SK-N-SH (cell line): ENCODE data around the gene PLCG2. TPM values are rescaled to one million over a fixed set of nuclear protein-coding genes. Genes with fewer than 3 reads are reported as not detected.

Experiments
- CTCF ChIA-PET: fragments of 300-600, 350-600 bp; formaldehyde crosslinking; extraction: SDS; loops from one replicate; lab custom pipeline; 2021; lab: Yijun Ruan, JAX
- POLR2A ChIA-PET: fragments of 350-600 bp; sonication (Branson Sonifier 250); formaldehyde crosslinking; extraction: SDS; loops from one replicate; lab custom pipeline; 2020; ENCODE audit warnings: antibody characterized with exemption, inconsistent platforms; lab: Yijun Ruan, JAX
- DNase-seq: peaks from one replicate; pipeline ENCODE4 v3.0.0; 2012
- H2AFZ ChIP-seq: fragments of 200-600 bp; sonication (generic); 2 replicates; pipeline ENCODE4 v1.8.1; 2016; ENCODE audit warnings: antibody characterized with exemption, mild to moderate bottlenecking, low read depth
- H3F3A ChIP-seq: fragments of 200-600 bp; sonication (generic); replicated peaks from 2 replicates; pipeline ENCODE3; 2016; ENCODE audit warnings: antibody characterized with exemption, mild to moderate bottlenecking; ENCODE audit not compliant: insufficient read depth
- H3K27ac ChIP-seq, 2 experiments: fragments of 200-500 bp in 1 of 2; fragments of 200-600 bp in 1 of 2; sonication (Bioruptor generic) in 1 of 2; sonication (generic), shearing (Covaris generic) in 1 of 2; 2 replicates each; pipeline versions ENCODE4 v1.5.1 to v1.6.1; 2014 to 2016; ENCODE audit warnings: low read depth in 2 of 2, inconsistent platforms in 1 of 2, low read length in 1 of 2, mild to moderate bottlenecking in 1 of 2, mixed read lengths in 1 of 2
- H3K27me3 ChIP-seq: fragments of 200-600 bp; sonication (generic), shearing (Covaris generic); 2 replicates; pipeline ENCODE4 v1.6.1; 2016; ENCODE audit warnings: mixed run types; ENCODE audit not compliant: insufficient read depth
- H3K36me3 ChIP-seq, 2 experiments: fragments of 200-500 bp in 1 of 2; fragments of 200-600 bp in 1 of 2; sonication (Bioruptor generic) in 1 of 2; sonication (generic) in 1 of 2; replicated peaks in 1 of 2; 2 replicates each; pipeline versions ENCODE3 to v1.5.1; 2014 to 2016; ENCODE audit warnings: low read length in 1 of 2, mild to moderate bottlenecking in 1 of 2; ENCODE audit not compliant: insufficient read depth in 2 of 2, control insufficient read depth in 1 of 2
- H3K4me1 ChIP-seq, 2 experiments: fragments of 200-500 bp in 1 of 2; fragments of 200-600 bp in 1 of 2; sonication (Bioruptor generic) in 1 of 2; sonication (generic), shearing (Covaris generic) in 1 of 2; 2 replicates each; pipeline versions ENCODE4 v1.5.1 to v1.6.1; 2014 to 2016; ENCODE audit warnings: low read depth in 1 of 2, low read length in 1 of 2, mixed run types in 1 of 2; ENCODE audit not compliant: insufficient read depth in 2 of 2, control insufficient read depth in 1 of 2
- H3K4me2 ChIP-seq: fragments of 200-600 bp; sonication (generic), shearing (Covaris generic); 2 replicates; pipeline ENCODE4 v1.6.1; 2017; ENCODE audit warnings: mixed run types
- H3K4me3 ChIP-seq, 2 experiments: fragments of 200-500 bp in 1 of 2; fragments of 200-600 bp in 1 of 2; sonication (Bioruptor generic) in 1 of 2; sonication (generic), shearing (Covaris generic) in 1 of 2; 2 replicates each; pipeline versions ENCODE4 v1.5.1 to v1.8.1; 2014 to 2016; ENCODE audit warnings: low read depth in 2 of 2, inconsistent platforms in 1 of 2, low read length in 1 of 2, mild to moderate bottlenecking in 1 of 2, mixed read lengths in 1 of 2, moderate library complexity in 1 of 2
- H3K79me2 ChIP-seq: fragments of 200-600 bp; sonication (generic); 2 replicates; pipeline ENCODE4 v1.8.1; 2017; ENCODE audit warnings: mild to moderate bottlenecking; ENCODE audit not compliant: insufficient read depth
- H3K9ac ChIP-seq: fragments of 200-600 bp; sonication (generic); 2 replicates; pipeline ENCODE4 v1.6.1; 2017; ENCODE audit warnings: mixed run types
- H3K9me2 ChIP-seq: fragments of 200-600 bp; sonication (generic); 2 replicates; pipeline ENCODE4 v1.6.1; 2017; ENCODE audit warnings: mixed run types
- H3K9me3 ChIP-seq: fragments of 200-600 bp; sonication (generic); 2 replicates; pipeline ENCODE4 v1.6.1; 2017; ENCODE audit warnings: mixed run types, mild to moderate bottlenecking, moderate library complexity
- H4K20me1 ChIP-seq: fragments of 200-600 bp; sonication (generic); 2 replicates; pipeline ENCODE4 v1.6.1; 2017; ENCODE audit warnings: mild to moderate bottlenecking, mixed run types; ENCODE audit not compliant: insufficient read depth
- CHD2 ChIP-seq: fragments of 150-350 bp; IDR thresholded peaks from 2 replicates; pipeline ENCODE4 v1.6.1; 2018; ENCODE audit warnings: low read length; ENCODE audit not compliant: partially characterized antibody
- CTCF ChIP-seq: fragments of 200-600 bp; sonication (generic); IDR thresholded peaks from 2 replicates; pipeline ENCODE4 v1.6.1; 2017; ENCODE audit warnings: antibody characterized with exemption, mild to moderate bottlenecking, moderate library complexity
- ELF1 ChIP-seq: IDR thresholded peaks from 2 replicates; pipeline ENCODE4 v1.4.0; 2012
- EP300 ChIP-seq, 2 experiments: IDR thresholded peaks; 2 replicates each; pipeline versions ENCODE4 v1.4.0 to v1.6.1; 2012; ENCODE audit warnings: borderline replicate concordance in 1 of 2, low read depth in 1 of 2, low read length in 1 of 2
- FOSL2 ChIP-seq: IDR thresholded peaks from 2 replicates; pipeline ENCODE4 v1.4.0; 2012; ENCODE audit warnings: low read depth, mild to moderate bottlenecking, moderate library complexity, borderline replicate concordance
- FOXJ3 ChIP-seq: sonication (generic); formaldehyde crosslinking; IDR thresholded peaks from 2 replicates; pipeline ENCODE4 v1.5.1; 2020; ENCODE audit warnings: mild to moderate bottlenecking, missing genetic modification reagents
- GATA2 ChIP-seq: sonication (generic); formaldehyde crosslinking; IDR thresholded peaks from 2 replicates; pipeline ENCODE4 v1.5.0; 2020; ENCODE audit warnings: mild to moderate bottlenecking, missing genetic modification reagents
- IRF3 ChIP-seq: fragments of 150-350 bp; IDR thresholded peaks from 2 replicates; pipeline ENCODE4 v1.6.1; 2016; ENCODE audit warnings: mild to moderate bottlenecking, low read depth, low read length
- MXI1 ChIP-seq: IDR thresholded peaks from 2 replicates; pipeline ENCODE4 v1.6.1; 2012; ENCODE audit warnings: mild to moderate bottlenecking, low read depth, low read length, improper control_type of control experiment
- NFIC ChIP-seq: IDR thresholded peaks from 2 replicates; pipeline ENCODE4 v1.4.0; 2012; ENCODE audit warnings: borderline replicate concordance
- NRF1 ChIP-seq: IDR thresholded peaks from 2 replicates; pipeline ENCODE4 v1.6.1; 2012; ENCODE audit warnings: low read depth, mild to moderate bottlenecking, low read length
- RAD21 ChIP-seq: IDR thresholded peaks from 2 replicates; pipeline ENCODE4 v1.6.1; 2012; ENCODE audit warnings: mild to moderate bottlenecking, low read length
- RFX5 ChIP-seq: IDR thresholded peaks from 2 replicates; pipeline ENCODE4 v1.6.1; 2012; ENCODE audit warnings: mild to moderate bottlenecking, improper control_type of control experiment, low read length
- SIN3A ChIP-seq: IDR thresholded peaks from 2 replicates; pipeline ENCODE4 v1.6.1; 2012; ENCODE audit warnings: low read depth, mild to moderate bottlenecking, low read length, moderate library complexity, borderline replicate concordance
- USF2 ChIP-seq: fragments of 150-350 bp; IDR thresholded peaks from 2 replicates; pipeline ENCODE4 v1.6.1; 2017; ENCODE audit warnings: antibody characterized with exemption, low read length, low read depth, borderline replicate concordance
- YY1 ChIP-seq: IDR thresholded peaks from 2 replicates; pipeline ENCODE4 v1.4.0; 2012; ENCODE audit warnings: low read depth, mild to moderate bottlenecking
- WGBS: methylation state at CpG from one replicate; pipeline ENCODE4 v1.1.6; 2017; ENCODE audit warnings: low lambda C conversion rate; 5-methylcytosine and 5-hydroxymethylcytosine counted together
- polyA plus RNA-seq, 3 experiments: library from polyadenylated mRNA; depleted of rRNA; stranded (reverse); fragments of >200 nt; gene quantifications; 2 replicates each; pipeline ENCODE4 v1.2.3, GENCODE V29; 2012

PLCG2 gene
- polyA plus RNA-seq, 1 of the 3 experiments (the other 2 are of a cell fraction): 0.23 TPM

- no peaks in the 10 kb centered on the region for H3K36me3 ChIP-seq
- CTCF ChIA-PET: no interaction called here
- H3K9me3 ChIP-seq: no peaks in the 10 kb centered on the region
- H3K9ac ChIP-seq: no peak overlapping the region
- TF ChIP-seq USF2 (no peak), MXI1 (no peak), NFIC (no peak), SIN3A (no peak), NRF1 (no peak), RAD21 (no peak), CTCF (no peak), ELF1 (no peak), FOXJ3 (no peak), IRF3 (no peak), FOSL2 (no peak)
- TF ChIP-seq, all 33 proteins: peak for 0
- Histone ChIP-seq H3K79me2 (no peaks in the 10 kb centered on the region), H2AFZ (no peak overlapping the region), H3K4me2 (no peak overlapping the region), H3K4me3 (no peak overlapping the region), H3K9me2 (no peaks in the 10 kb centered on the region), H3F3A (no peaks in the 10 kb centered on the region), H3K4me1 (no peaks in the 10 kb centered on the region), H3K27ac (no peak overlapping the region), H4K20me1 (no peaks in the 10 kb centered on the region), H3K27me3 (no peaks in the 10 kb centered on the region; the same call in 1 of the 2 replicates)
- WGBS: 48% methylated on average over 10 of the region's 10 CpGs
- POLR2A ChIA-PET: no interaction called here
- no peak for DNase-seq
Observed at GRCh38 chr16:81810894-81811538, 31.9 kb downstream of the PLCG2 start.

- Histone ChIP-seq H3K36me3 (no peaks in the 10 kb centered on the region), H3K9me3 (no peaks in the 10 kb centered on the region), H3K9me2 (no peaks in the 10 kb centered on the region), H3K79me2 (no peaks in the 10 kb centered on the region), H3K27me3 (no peaks in the 10 kb centered on the region; the same call in 1 of the 2 replicates), H4K20me1 (no peaks in the 10 kb centered on the region), H2AFZ (no peak overlapping the region), H3K4me2 (no peak overlapping the region), H3K9ac (no peak overlapping the region), H3K4me1 (no peaks in the 10 kb centered on the region), H3F3A (no peaks in the 10 kb centered on the region), H3K27ac (no peak overlapping the region), H3K4me3 (no peak overlapping the region)
- TF ChIP-seq MXI1 (no peak), EP300 (IDR thresholded peaks at IDR 0.05; ENCODE audit: borderline replicate concordance in 1 of 2, low read depth in 1 of 2, low read length in 1 of 2) (no peak), RFX5 (no peak), CTCF (no peak), YY1 (no peak), FOXJ3 (no peak), GATA2 (CRISPR knock-in tag) (no peak), NFIC (no peak), CHD2 (no peak)
- WGBS: 61% methylated on average over 2 of the region's 2 CpGs
- ChIA-PET CTCF (no interaction called here), POLR2A (no interaction called here)
- DNase-seq: no peak
Observed at GRCh38 chr16:81813648-81814047, 34.6 kb downstream of the PLCG2 start.
